ENCODE measurements around the gene NOP53. TPM values are rescaled to one million over a fixed set of nuclear protein-coding genes. Genes with fewer than 3 reads are reported as not detected.
"Not testable (repeated sequence)": the region's sequence is repeated elsewhere in the genome, so short reads cannot be mapped to it uniquely, and the experiment has no call there.

The NOP53 gene
- polyA plus RNA-seq, 1 donor (not counting 4 experiments of a cell fraction or from before 2014, with no cell fraction given), result 80.2 TPM

DNA sequence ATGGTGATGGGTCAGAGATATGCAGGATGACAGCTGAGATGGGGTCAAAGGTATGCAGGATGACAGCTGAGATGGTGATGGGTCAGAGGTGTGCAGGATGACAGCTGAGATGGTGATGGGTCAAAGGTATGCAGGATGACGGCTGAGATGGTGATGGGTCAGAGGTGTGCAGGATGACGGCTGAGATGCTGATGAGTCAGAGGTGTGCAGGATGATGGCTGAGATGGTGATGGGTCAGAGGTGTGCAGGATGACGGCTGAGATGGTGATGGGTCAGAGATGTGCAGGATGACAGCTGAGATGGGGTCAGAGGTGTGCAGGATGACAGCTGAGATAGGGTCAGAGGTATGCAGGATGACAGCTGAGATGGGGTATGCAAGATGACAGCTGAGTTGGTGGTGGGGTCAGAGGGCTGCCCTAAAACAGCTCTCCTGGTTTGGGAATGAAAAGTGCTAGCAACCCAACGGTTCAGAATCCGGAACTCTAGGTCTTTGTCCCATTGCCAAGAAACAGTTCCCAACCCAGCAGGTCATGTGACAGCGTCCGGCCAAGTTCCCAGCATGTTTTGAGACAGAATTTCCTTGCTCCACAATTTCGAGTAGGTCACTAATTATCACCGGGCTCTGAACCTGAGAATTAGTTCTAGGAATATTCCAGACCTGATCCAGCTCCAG lies 36.4 kb downstream of the NOP53 start:
- H3K4me3 ChIP-seq (ENCODE audit: control insufficient read depth in 2 of 3, extremely low read depth in 1 of 3, insufficient read depth in 2 of 3, low read depth in 1 of 3, low read length in 3 of 3), result no peak overlapping the region
- no peaks in the 10 kb centered on the region for H3K9me3 ChIP-seq (ENCODE audit: control insufficient read depth, low read depth, low read length)
- H3K36me3 ChIP-seq (ENCODE audit: control insufficient read depth in 2 of 2, extremely low read depth in 1 of 2, insufficient read depth in 2 of 2, low read length in 2 of 2), result peaks cover 26 to 27% of the 10 kb centered on the region in 2 experiments
- no peaks in the 10 kb centered on the region for H3K27me3 ChIP-seq (ENCODE audit: control insufficient read depth, extremely low read depth, insufficient read depth, low read length)
- dilution Hi-C loops (cut with MboI; ENCODE audit: extremely low pct_ligation_motif_present, low sequenced_read_pairs), result no loop called here
- peaks cover 2% of the 10 kb centered on the region for H3K9me1 ChIP-seq (ENCODE audit: control insufficient read depth, extremely low read depth, insufficient read depth, low read length)
- H3K9ac ChIP-seq (ENCODE audit: control insufficient read depth, extremely low read depth, insufficient read depth, low read length), result no peak overlapping the region
- no peaks in the 10 kb centered on the region for H4K20me1 ChIP-seq (ENCODE audit: control insufficient read depth, extremely low read depth, insufficient read depth, low read length)
- H3K27ac ChIP-seq (ENCODE audit: control insufficient read depth, insufficient read depth, low read length), result no peak overlapping the region
- no peak for TF ChIP-seq EZH2 (IDR thresholded peaks at IDR 0.05; ENCODE audit: low read length)
- TF ChIP-seq, protein P1, sequence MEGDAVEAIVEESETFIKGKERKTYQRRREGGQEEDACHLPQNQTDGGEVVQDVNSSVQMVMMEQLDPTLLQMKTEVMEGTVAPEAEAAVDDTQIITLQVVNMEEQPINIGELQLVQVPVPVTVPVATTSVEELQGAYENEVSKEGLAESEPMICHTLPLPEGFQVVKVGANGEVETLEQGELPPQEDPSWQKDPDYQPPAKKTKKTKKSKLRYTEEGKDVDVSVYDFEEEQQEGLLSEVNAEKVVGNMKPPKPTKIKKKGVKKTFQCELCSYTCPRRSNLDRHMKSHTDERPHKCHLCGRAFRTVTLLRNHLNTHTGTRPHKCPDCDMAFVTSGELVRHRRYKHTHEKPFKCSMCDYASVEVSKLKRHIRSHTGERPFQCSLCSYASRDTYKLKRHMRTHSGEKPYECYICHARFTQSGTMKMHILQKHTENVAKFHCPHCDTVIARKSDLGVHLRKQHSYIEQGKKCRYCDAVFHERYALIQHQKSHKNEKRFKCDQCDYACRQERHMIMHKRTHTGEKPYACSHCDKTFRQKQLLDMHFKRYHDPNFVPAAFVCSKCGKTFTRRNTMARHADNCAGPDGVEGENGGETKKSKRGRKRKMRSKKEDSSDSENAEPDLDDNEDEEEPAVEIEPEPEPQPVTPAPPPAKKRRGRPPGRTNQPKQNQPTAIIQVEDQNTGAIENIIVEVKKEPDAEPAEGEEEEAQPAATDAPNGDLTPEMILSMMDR (optimal IDR thresholded peaks at IDR 0.05 in 1 of 3, IDR thresholded peaks at IDR 0.05 in 1 of 3, conservative IDR thresholded peaks at IDR 0.05 in 1 of 3; ENCODE audit: extremely low read depth in 1 of 3, insufficient read depth in 2 of 3, low read length in 3 of 3), result no peak
- DNase-seq (ENCODE audit: low read depth, low spot score), result no peak
- H3K79me2 ChIP-seq (ENCODE audit: control insufficient read depth, insufficient read depth, low read length), result peaks cover 25% of the 10 kb centered on the region
- no peak overlapping the region for H2AFZ ChIP-seq (ENCODE audit: control insufficient read depth, low read length)
- peak; percentile 67 for FAIRE-seq
- H3K4me1 ChIP-seq (ENCODE audit: control insufficient read depth, extremely low read depth, insufficient read depth, low read length), result peaks cover 12% of the 10 kb centered on the region
- no peak overlapping the region for H3K4me2 ChIP-seq (ENCODE audit: control insufficient read depth, extremely low read depth, insufficient read depth, low read depth, low read length)

DNA sequence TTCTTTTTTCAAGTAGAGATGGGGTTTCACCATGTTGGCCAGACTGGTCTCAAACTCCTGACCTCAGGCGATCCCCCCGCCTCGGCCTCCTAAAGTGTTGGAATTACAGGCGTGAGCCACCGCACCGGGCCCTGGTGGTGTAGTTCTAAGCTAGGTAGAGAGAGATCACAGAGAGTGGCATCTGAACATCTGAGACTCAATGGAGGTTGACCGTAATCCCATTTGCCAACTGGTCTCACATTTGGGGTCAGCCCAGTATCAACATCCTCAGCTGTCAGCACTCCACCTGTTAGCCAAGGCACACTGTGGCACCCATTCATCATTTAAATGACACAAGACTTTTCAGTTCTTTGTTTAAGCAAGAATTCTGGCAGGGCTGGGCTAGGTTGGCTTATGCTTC lies 41.2 kb downstream of the NOP53 start:
- Histone ChIP-seq H3K27ac (ENCODE audit: control insufficient read depth, insufficient read depth, low read length) (no peak overlapping the region), H3K4me1 (ENCODE audit: control insufficient read depth, extremely low read depth, insufficient read depth, low read length) (peaks cover 6% of the 10 kb centered on the region), H3K36me3 (ENCODE audit: control insufficient read depth in 2 of 2, extremely low read depth in 1 of 2, insufficient read depth in 2 of 2, low read length in 2 of 2) (peaks cover 18 to 19% of the 10 kb centered on the region in 2 experiments), H2AFZ (ENCODE audit: control insufficient read depth, low read length) (no peak overlapping the region), H3K9me3 (ENCODE audit: control insufficient read depth, low read depth, low read length) (no peaks in the 10 kb centered on the region), H3K9ac (ENCODE audit: control insufficient read depth, extremely low read depth, insufficient read depth, low read length) (no peak overlapping the region), H3K79me2 (ENCODE audit: control insufficient read depth, insufficient read depth, low read length) (no peaks in the 10 kb centered on the region), H3K4me2 (ENCODE audit: control insufficient read depth, extremely low read depth, insufficient read depth, low read depth, low read length) (no peak overlapping the region), H4K20me1 (ENCODE audit: control insufficient read depth, extremely low read depth, insufficient read depth, low read length) (no peaks in the 10 kb centered on the region), H3K27me3 (ENCODE audit: control insufficient read depth, extremely low read depth, insufficient read depth, low read length) (no peaks in the 10 kb centered on the region), H3K4me3 (ENCODE audit: control insufficient read depth in 2 of 3, extremely low read depth in 1 of 3, insufficient read depth in 2 of 3, low read depth in 1 of 3, low read length in 3 of 3) (no peak overlapping the region), H3K9me1 (ENCODE audit: control insufficient read depth, extremely low read depth, insufficient read depth, low read length) (no peaks in the 10 kb centered on the region)
- TF ChIP-seq, protein P1 (optimal IDR thresholded peaks at IDR 0.05 in 1 of 3, IDR thresholded peaks at IDR 0.05 in 1 of 3, conservative IDR thresholded peaks at IDR 0.05 in 1 of 3; ENCODE audit: extremely low read depth in 1 of 3, insufficient read depth in 2 of 3, low read length in 3 of 3), result no peak
- no peak for TF ChIP-seq EZH2 (IDR thresholded peaks at IDR 0.05; ENCODE audit: low read length)
- DNase-seq (ENCODE audit: low read depth, low spot score) (no peak), FAIRE-seq (no peak)
- dilution Hi-C loops (cut with MboI; ENCODE audit: extremely low pct_ligation_motif_present, low sequenced_read_pairs), result no loop called here

DNA sequence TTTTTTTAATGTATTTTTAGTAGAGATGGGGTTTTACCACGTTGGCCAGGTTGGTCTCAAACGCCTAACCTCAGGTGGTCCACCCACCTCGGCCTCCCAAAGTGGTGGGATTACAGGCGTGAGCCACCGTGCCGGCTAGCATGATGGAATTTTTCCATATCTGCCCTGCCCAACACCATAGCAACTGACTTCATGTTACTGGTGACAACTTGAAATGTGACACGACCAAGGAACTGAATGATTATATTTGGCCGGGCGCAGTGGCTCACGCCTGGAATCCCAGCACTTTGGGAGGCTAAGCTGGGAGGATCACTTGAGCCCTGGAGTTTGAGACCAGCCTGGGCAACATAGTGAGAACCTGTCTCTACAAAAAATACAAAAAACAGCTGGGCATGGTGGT lies 42.0 kb downstream of the NOP53 start:
- DNase-seq (ENCODE audit: low read depth, low spot score); H2AFZ ChIP-seq (ENCODE audit: control insufficient read depth, low read length); H3K9ac ChIP-seq (ENCODE audit: control insufficient read depth, extremely low read depth, insufficient read depth, low read length); H3K9me1 ChIP-seq (ENCODE audit: control insufficient read depth, extremely low read depth, insufficient read depth, low read length); FAIRE-seq; H3K9me3 ChIP-seq (ENCODE audit: control insufficient read depth, low read depth, low read length); H3K27ac ChIP-seq (ENCODE audit: control insufficient read depth, insufficient read depth, low read length); H4K20me1 ChIP-seq (ENCODE audit: control insufficient read depth, extremely low read depth, insufficient read depth, low read length); H3K4me1 ChIP-seq (ENCODE audit: control insufficient read depth, extremely low read depth, insufficient read depth, low read length); dilution Hi-C loops (cut with MboI; ENCODE audit: extremely low pct_ligation_motif_present, low sequenced_read_pairs); H3K79me2 ChIP-seq (ENCODE audit: control insufficient read depth, insufficient read depth, low read length); H3K4me3 ChIP-seq (ENCODE audit: control insufficient read depth in 2 of 3, extremely low read depth in 1 of 3, insufficient read depth in 2 of 3, low read depth in 1 of 3, low read length in 3 of 3); H3K27me3 ChIP-seq (ENCODE audit: control insufficient read depth, extremely low read depth, insufficient read depth, low read length); H3K4me2 ChIP-seq (ENCODE audit: control insufficient read depth, extremely low read depth, insufficient read depth, low read depth, low read length): not testable (repeated sequence)
- H3K36me3 ChIP-seq (ENCODE audit: control insufficient read depth in 2 of 2, extremely low read depth in 1 of 2, insufficient read depth in 2 of 2, low read length in 2 of 2), result peaks cover 14 to 15% of the 10 kb centered on the region in 2 experiments

DNA sequence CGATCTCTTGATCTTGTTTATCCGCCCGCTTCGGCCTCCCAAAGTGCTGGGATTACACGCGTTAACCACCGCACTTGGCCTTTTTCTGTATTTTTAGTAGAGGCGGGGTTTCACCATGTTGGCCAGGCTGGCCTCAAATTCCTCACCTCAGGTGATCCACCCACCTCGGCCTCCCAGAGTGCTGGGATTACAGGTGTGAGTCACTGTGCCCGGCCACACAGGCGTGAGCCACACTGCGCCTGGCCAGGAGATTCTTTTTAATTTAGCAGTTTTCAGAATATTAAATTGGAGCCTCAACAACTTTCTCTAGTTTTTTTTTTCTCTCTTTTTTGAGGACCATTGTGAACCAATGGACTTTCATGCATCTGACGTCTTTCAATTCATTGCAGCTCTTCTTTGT lies 44.5 kb downstream of the NOP53 start:
- H3K27ac ChIP-seq (ENCODE audit: control insufficient read depth, insufficient read depth, low read length); H3K4me2 ChIP-seq (ENCODE audit: control insufficient read depth, extremely low read depth, insufficient read depth, low read depth, low read length); DNase-seq (ENCODE audit: low read depth, low spot score); dilution Hi-C loops (cut with MboI; ENCODE audit: extremely low pct_ligation_motif_present, low sequenced_read_pairs); H3K9me1 ChIP-seq (ENCODE audit: control insufficient read depth, extremely low read depth, insufficient read depth, low read length); H2AFZ ChIP-seq (ENCODE audit: control insufficient read depth, low read length); H3K27me3 ChIP-seq (ENCODE audit: control insufficient read depth, extremely low read depth, insufficient read depth, low read length); H3K79me2 ChIP-seq (ENCODE audit: control insufficient read depth, insufficient read depth, low read length); FAIRE-seq; H3K9me3 ChIP-seq (ENCODE audit: control insufficient read depth, low read depth, low read length); H3K36me3 ChIP-seq (ENCODE audit: control insufficient read depth in 2 of 2, extremely low read depth in 1 of 2, insufficient read depth in 2 of 2, low read length in 2 of 2); H3K4me1 ChIP-seq (ENCODE audit: control insufficient read depth, extremely low read depth, insufficient read depth, low read length); H3K9ac ChIP-seq (ENCODE audit: control insufficient read depth, extremely low read depth, insufficient read depth, low read length); H4K20me1 ChIP-seq (ENCODE audit: control insufficient read depth, extremely low read depth, insufficient read depth, low read length); H3K4me3 ChIP-seq (ENCODE audit: control insufficient read depth in 2 of 3, extremely low read depth in 1 of 3, insufficient read depth in 2 of 3, low read depth in 1 of 3, low read length in 3 of 3): not testable (repeated sequence)

Data from keratinocyte (primary cell).